Measurements from ENCODE around the gene TTC12. TPM values are rescaled to one million over a fixed set of nuclear protein-coding genes. Genes with fewer than 3 reads are reported as not detected.

TTC12 gene
- total RNA-seq, 1 experiment from 2014 or later: 7.6 TPM

- TF ChIP-seq USF1 (CRISPR knock-in tag; IDR thresholded peaks at IDR 0.05) (no peak), ZNF423 (CRISPR knock-in tag; IDR thresholded peaks at IDR 0.05) (peak; percentile 72; the same call in 1 of the 2 replicates), HMGA2 (CRISPR knock-in tag; IDR thresholded peaks at IDR 0.05) (no peak), CTCF (IDR thresholded peaks at IDR 0.05) (peak; percentile 44; the same call in 1 of the 2 replicates)
- Mint-ChIP-seq H3K27ac (peak overlapping the region; percentile 46; the same call in 1 of the 2 replicates), H3K4me1 (no peaks in the 10 kb centered on the region), H3K9me3 (no peaks in the 10 kb centered on the region), H3K27me3 (ENCODE audit: low read depth) (no peaks in the 10 kb centered on the region; the same call in 1 of the 2 replicates), H3K4me3 (no peak overlapping the region), H3K36me3 (no peaks in the 10 kb centered on the region)
- peak; percentile 54 for DNase-seq (ENCODE audit: low spot score)
- POLR2A ChIA-PET: no interaction called here
- peak; percentile 86 for ATAC-seq
- CTCF ChIA-PET: interaction anchor here (0.6 to 2.6 kb wide), 14 partner anchors 15 to 834 kb away, joined by 3 to 17 read pairs (median 3); no protein-coding TSS in a partner anchor
These were observed 39.4 kb upstream of the TTC12 start for GRCh38 chr11:113274713-113275582.

GRCh38 chr11:113275602-113276001 is 38.8 kb upstream of the TTC12 start:
- Mint-ChIP-seq H3K4me3 (no peak overlapping the region), H3K4me1 (no peaks in the 10 kb centered on the region), H3K36me3 (no peaks in the 10 kb centered on the region), H3K27ac (no peak overlapping the region), H3K9me3 (no peaks in the 10 kb centered on the region), H3K27me3 (ENCODE audit: low read depth) (no peaks in the 10 kb centered on the region; the same call in 1 of the 2 replicates)
- DNase-seq (ENCODE audit: low spot score): no peak
- ATAC-seq: no peak
- ChIA-PET POLR2A (no interaction called here), CTCF (interaction anchor here (0.7 to 2.6 kb wide), 3 partner anchors 14 to 995 kb away, joined by 3 to 17 read pairs (median 5); no protein-coding TSS in a partner anchor)
- TF ChIP-seq TCF7 (CRISPR knock-in tag; IDR thresholded peaks at IDR 0.05; ENCODE audit: low read depth) (no peak), ZSCAN18 (CRISPR knock-in tag; IDR thresholded peaks at IDR 0.05) (no peak), SOX15 (CRISPR knock-in tag; IDR thresholded peaks at IDR 0.05) (no peak), ZNF423 (CRISPR knock-in tag; IDR thresholded peaks at IDR 0.05) (no peak), EMX1 (CRISPR knock-in tag; IDR thresholded peaks at IDR 0.05) (no peak), FOXP4 (CRISPR knock-in tag; IDR thresholded peaks at IDR 0.05) (no peak), SP1 (CRISPR knock-in tag; conservative IDR thresholded peaks at IDR 0.05) (no peak), NR1H2 (CRISPR knock-in tag; IDR thresholded peaks at IDR 0.05) (no peak), E2F4 (CRISPR knock-in tag; IDR thresholded peaks at IDR 0.05; ENCODE audit: borderline replicate concordance, low read depth) (no peak), TEAD4 (CRISPR knock-in tag; IDR thresholded peaks at IDR 0.05) (no peak), ZNF425 (CRISPR knock-in tag; conservative IDR thresholded peaks at IDR 0.05) (no peak), STAT6 (CRISPR knock-in tag; conservative IDR thresholded peaks at IDR 0.05; ENCODE audit: low read depth) (no peak), CDX4 (CRISPR knock-in tag; IDR thresholded peaks at IDR 0.05; ENCODE audit: borderline replicate concordance) (no peak), CREB1 (CRISPR knock-in tag; IDR thresholded peaks at IDR 0.05) (no peak), SMAD4 (CRISPR knock-in tag; IDR thresholded peaks at IDR 0.05) (no peak)
